IMR-90 (cell line): ENCODE measurements around the gene ZNF598. TPM values are rescaled to one million over a fixed set of nuclear protein-coding genes. Genes with fewer than 3 reads are reported as not detected.
A peak's percentile ranks its signal among the peaks of the same experiment; 100 is the strongest.

ENCODE experiments used
- ATAC-seq: fragments of 200-7000 bp; cut with Tn5 transposase; 2 replicates; pipeline ENCODE4 v1.9.1; 2020; ENCODE audit warnings: low read depth, mild to moderate bottlenecking, moderate library complexity
- BruUV-seq: library from RNA; stranded (reverse); fragments of 400-500 nt; replicated peaks from 2 replicates; lab custom pipeline; 2021; lab: Mats Ljungman, UMichigan
- CTCF ChIA-PET: fragments of 300-600 bp; formaldehyde crosslinking; extraction: SDS; loops from one replicate; lab custom pipeline; 2021; ENCODE audit warnings: antibody characterized with exemption; lab: Yijun Ruan, JAX
- POLR2A ChIA-PET: fragments of 300-600 bp; sonication (Branson Sonifier 250); formaldehyde crosslinking; loops from one replicate; lab custom pipeline; 2022; ENCODE audit warnings: antibody characterized with exemption; ENCODE audit not compliant: unreplicated experiment; lab: Charles Lee
- DNase-seq: peaks from one replicate; pipeline ENCODE4 v3.0.0; 2013
- H2AFZ ChIP-seq: replicated peaks from 2 replicates; pipeline ENCODE3; 2013; ENCODE audit warnings: low read length, mild to moderate bottlenecking; ENCODE audit not compliant: poor library complexity
- H2AK5ac ChIP-seq: 2 replicates; pipeline ENCODE4 v1.6.1; 2013; ENCODE audit warnings: low read depth, low read length, inconsistent platforms
- H2AK9ac ChIP-seq: replicated peaks from 2 replicates; pipeline ENCODE3; 2013; ENCODE audit warnings: mild to moderate bottlenecking, low read depth, low read length, moderate library complexity; ENCODE audit not compliant: poor library complexity
- H2BK120ac ChIP-seq: 2 replicates; pipeline ENCODE4 v1.6.1; 2013; ENCODE audit warnings: low read depth, low read length, inconsistent platforms
- H2BK15ac ChIP-seq: 3 replicates; pipeline ENCODE4 v1.6.1; 2013; ENCODE audit warnings: low read depth, low read length, inconsistent platforms
- H2BK20ac ChIP-seq: 2 replicates; pipeline ENCODE4 v1.6.1; 2013; ENCODE audit warnings: low read depth, mild to moderate bottlenecking, inconsistent platforms, low read length, moderate library complexity
- H2BK5ac ChIP-seq: 2 replicates; pipeline ENCODE4 v1.6.1; 2013; ENCODE audit warnings: mild to moderate bottlenecking, low read depth, low read length, inconsistent platforms; ENCODE audit not compliant: poor library complexity, severe bottlenecking
- H3K14ac ChIP-seq: replicated peaks from 2 replicates; pipeline ENCODE4 v1.6.1; 2013; ENCODE audit warnings: low read depth, low read length, inconsistent platforms
- H3K18ac ChIP-seq: 2 replicates; pipeline ENCODE4 v1.6.1; 2013; ENCODE audit warnings: low read depth, low read length, control low read depth
- H3K23ac ChIP-seq: 2 replicates; pipeline ENCODE4 v1.6.1; 2013; ENCODE audit warnings: low read depth, low read length, inconsistent platforms
- H3K27ac ChIP-seq: 2 replicates; pipeline ENCODE4 v1.5.1; 2013; ENCODE audit warnings: mild to moderate bottlenecking, control low read depth, low read length; ENCODE audit not compliant: insufficient read depth
- H3K27me3 ChIP-seq: 2 replicates; pipeline ENCODE4 v1.6.1; 2013; ENCODE audit warnings: low read length; ENCODE audit not compliant: control insufficient read depth, insufficient read depth
- H3K36me3 ChIP-seq: 2 replicates; pipeline ENCODE4 v1.6.1; 2013; ENCODE audit warnings: low read length, mixed read lengths; ENCODE audit not compliant: control insufficient read depth, insufficient read depth
- H3K4ac ChIP-seq: 2 replicates; pipeline ENCODE4 v1.6.1; 2013; ENCODE audit warnings: low read depth, low read length, inconsistent platforms
- H3K4me1 ChIP-seq: 2 replicates; pipeline ENCODE4 v1.6.1; 2013; ENCODE audit warnings: low read length, mixed read lengths; ENCODE audit not compliant: control insufficient read depth, insufficient read depth
- H3K4me2 ChIP-seq: 2 replicates; pipeline ENCODE4 v1.6.1; 2013; ENCODE audit warnings: low read depth, mild to moderate bottlenecking, control low read depth, low read length, moderate library complexity
- H3K4me3 ChIP-seq: 2 replicates; pipeline ENCODE4 v1.5.1; 2013; ENCODE audit warnings: low read depth, mild to moderate bottlenecking, control low read depth, low read length, moderate library complexity; ENCODE audit not compliant: insufficient read depth
- H3K56ac ChIP-seq: 2 replicates; pipeline ENCODE4 v1.6.1; 2013; ENCODE audit warnings: low read length, inconsistent platforms; ENCODE audit not compliant: insufficient read depth; ENCODE audit errors: extremely low read depth
- H3K79me1 ChIP-seq, 2 experiments: 2 replicates each; pipeline ENCODE4 v1.6.1; 2013; ENCODE audit warnings: low read length in 2 of 2, inconsistent platforms in 1 of 2, low read depth in 1 of 2
- H3K9ac ChIP-seq: 2 replicates; pipeline ENCODE4 v1.6.1; 2013; ENCODE audit warnings: low read depth, low read length, control low read depth
- H3K9me1 ChIP-seq: 2 replicates; pipeline ENCODE4 v1.6.1; 2013; ENCODE audit warnings: low read length, inconsistent platforms; ENCODE audit not compliant: insufficient read depth
- H3K9me3 ChIP-seq: 2 replicates; pipeline ENCODE4 v1.6.1; 2013; ENCODE audit warnings: low read length; ENCODE audit not compliant: control insufficient read depth, insufficient read depth
- H4K20me1 ChIP-seq: 2 replicates; pipeline ENCODE4 v1.6.1; 2013; ENCODE audit warnings: low read length, inconsistent platforms; ENCODE audit not compliant: insufficient read depth
- H4K5ac ChIP-seq: 2 replicates; pipeline ENCODE4 v1.6.1; 2013; ENCODE audit warnings: mild to moderate bottlenecking, low read depth, low read length, control low read depth
- H4K8ac ChIP-seq, 2 experiments: 2 replicates each; pipeline ENCODE4 v1.6.1; 2013; ENCODE audit warnings: low read depth in 2 of 2, low read length in 2 of 2, control low read depth in 1 of 2, inconsistent platforms in 1 of 2
- H4K91ac ChIP-seq: 2 replicates; pipeline ENCODE4 v1.6.1; 2013; ENCODE audit warnings: low read depth, low read length, inconsistent platforms; ENCODE audit not compliant: insufficient read depth
- BHLHE40 ChIP-seq: fragments of 150-350 bp; IDR thresholded peaks from 2 replicates; pipeline ENCODE4 v1.6.1; 2016; ENCODE audit warnings: mild to moderate bottlenecking, low read depth, low read length
- CEBPB ChIP-seq: IDR thresholded peaks from 2 replicates; pipeline ENCODE4 v1.6.1; 2012; ENCODE audit warnings: low read depth, low read length, improper control_type of control experiment
- FOS ChIP-seq: fragments of 150-350 bp; IDR thresholded peaks from 2 replicates; pipeline ENCODE4 v1.6.1; 2016; ENCODE audit warnings: low read depth, low read length
- MAFK ChIP-seq: IDR thresholded peaks from 2 replicates; pipeline ENCODE4 v1.6.1; 2012; ENCODE audit warnings: low read depth, low read length, improper control_type of control experiment
- MAZ ChIP-seq: IDR thresholded peaks from 2 replicates; pipeline ENCODE4 v1.6.1; 2012; ENCODE audit warnings: low read depth, mild to moderate bottlenecking, low read length, improper control_type of control experiment, moderate library complexity, borderline replicate concordance
- POLR2A ChIP-seq: IDR thresholded peaks from 2 replicates; pipeline ENCODE4 v1.6.1; 2012; ENCODE audit warnings: mild to moderate bottlenecking, low read depth, low read length
- RAD21 ChIP-seq: IDR thresholded peaks from 2 replicates; pipeline ENCODE4 v1.6.1; 2012; ENCODE audit warnings: low read length, improper control_type of control experiment
- RFX5 ChIP-seq: IDR thresholded peaks from 2 replicates; pipeline ENCODE4 v1.8.0; 2012; ENCODE audit warnings: low read depth, mild to moderate bottlenecking, low read length, moderate library complexity
- SMC3 ChIP-seq: fragments of 150-350 bp; IDR thresholded peaks from 2 replicates; pipeline ENCODE4 v1.6.1; 2016; ENCODE audit warnings: low read depth, mild to moderate bottlenecking, antibody characterized with exemption, low read length, moderate library complexity
- WGBS, 2 experiments: methylation state at CpG; one replicate each; pipeline versions ENCODE4 v1.1.5 to v1.1.7; 2013; ENCODE audit warnings: missing lambda C conversion rate in 2 of 2; ENCODE audit not compliant: insufficient read length in 1 of 2; ENCODE audit errors: extremely low coverage in 2 of 2; 5-methylcytosine and 5-hydroxymethylcytosine counted together
- dilution Hi-C: fragments of 300-500 bp; cut with HindIII; formaldehyde crosslinking; loops from one replicate; pipeline ENCODE4 v1.14.3; 2018; ENCODE audit warnings: low sequenced_read_pairs; ENCODE audit not compliant: unreplicated experiment
- in situ Hi-C: fragments of 300-500 bp; cut with MboI; formaldehyde crosslinking; loops from 3 replicates; pipeline ENCODE4 v1.14.3; 2019; ENCODE audit warnings: low sequenced_read_pairs, inconsistent platforms, mixed read lengths
- intact Hi-C: fragments of 100-400 bp; cut with micrococcal nuclease; formaldehyde crosslinking; loops from 2 replicates; pipeline ENCODE4 v1.10.0; 2022
- polyA plus RNA-seq, 3 experiments: library from polyadenylated mRNA; depleted of rRNA; stranded (reverse); fragments of >200 nt; gene quantifications; 2 replicates each; pipeline ENCODE4 v1.2.3, GENCODE V29; 2012; ENCODE audit warnings: low replicate concordance in 1 of 3
- total RNA-seq: library from RNA; depleted of rRNA; stranded (reverse); fragments of >200 nt; gene quantifications from 2 replicates; pipeline ENCODE4 v1.2.3, GENCODE V29; 2012
- TF ChIP-seq, protein P1 (sequence below): fragments of 150-350 bp; IDR thresholded peaks from 2 replicates; pipeline ENCODE4 v1.6.1; 2016; ENCODE audit warnings: low read depth, mild to moderate bottlenecking, low read length, moderate library complexity, borderline replicate concordance
- TF ChIP-seq, protein P2 (sequence below): fragments of 150-350 bp; IDR thresholded peaks from 2 replicates; pipeline ENCODE4 v1.6.1; 2017; ENCODE audit warnings: mild to moderate bottlenecking, antibody characterized with exemption, low read length, low read depth
- TF ChIP-seq, protein P3 (sequence below): conservative IDR thresholded peaks from 2 replicates; pipeline ENCODE4 v1.5.1; 2012; ENCODE audit warnings: mild to moderate bottlenecking, low read depth, low read length, improper control_type of control experiment

ZNF598 gene
- total and polyA plus RNA-seq, 2 of the 4 experiments (the other 2 are of a cell fraction), result 3.4 to 36.4 TPM

DNA sequence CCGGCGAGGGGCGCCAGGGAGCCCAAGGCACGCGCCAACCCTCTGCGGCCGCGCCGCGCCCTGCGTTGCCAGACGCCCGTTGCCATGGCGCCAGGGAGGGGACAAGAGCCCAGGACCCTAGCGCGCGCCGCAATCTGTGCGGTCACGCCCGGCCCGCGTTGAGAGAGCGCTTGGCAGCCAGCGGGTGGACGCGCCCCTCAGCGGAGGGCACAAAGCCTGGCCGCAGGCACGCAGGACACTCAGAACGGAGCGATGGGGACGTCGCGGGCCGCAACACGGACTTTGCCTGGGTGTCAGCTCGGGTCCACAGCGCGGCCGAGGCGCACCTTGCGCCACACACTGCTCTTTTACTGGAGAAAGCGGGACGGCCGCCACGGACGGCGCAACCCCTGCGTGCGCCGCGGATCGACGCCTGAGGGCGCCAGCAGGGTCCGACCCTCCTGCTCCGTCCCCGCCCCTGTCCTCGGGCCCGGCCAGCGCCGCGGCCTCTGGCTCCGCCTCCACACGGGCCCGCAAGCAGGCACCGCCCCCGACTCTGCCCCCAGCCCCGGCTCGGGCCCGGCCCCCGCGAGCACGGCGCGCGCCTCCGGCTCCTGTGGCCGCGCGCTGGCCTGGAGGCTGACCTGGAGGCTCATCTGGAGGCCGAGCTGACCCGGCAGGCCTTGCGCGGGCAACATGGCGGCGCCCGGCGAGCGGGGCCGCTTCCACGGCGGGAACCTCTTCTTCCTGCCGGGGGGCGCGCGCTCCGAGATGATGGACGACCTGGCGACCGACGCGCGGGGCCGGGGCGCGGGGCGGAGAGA is 25.9 kb downstream of the ZNF598 start, which contains the start of gene GFER:
GFER (plus strand) TSS at position 650 of the 803 bp plus-strand sequence; CDS start at position 676, 26 bp downstream.
- Histone ChIP-seq H4K91ac (peak within 1 kb of the TSS; percentile 39), H3K9me3 (no peaks in the 10 kb centered on the region), H2BK20ac (no peak within 1 kb of the TSS), H3K27me3 (peaks cover 31% of the 10 kb centered on the region; the same call in 1 of the 2 replicates), H2AK9ac (peak within 1 kb of the TSS; percentile 95), H3K36me3 (peaks cover 19% of the 10 kb centered on the region), H3K9ac (peak within 1 kb of the TSS; percentile 71), H2AFZ (peak within 1 kb of the TSS; percentile 94), H3K4me1 (peaks cover 8% of the 10 kb centered on the region), H3K23ac (peak within 1 kb of the TSS; percentile 89), H3K4me2 (peak within 1 kb of the TSS; percentile 92), H3K18ac (no peak within 1 kb of the TSS), H3K4ac (peak within 1 kb of the TSS; percentile 30), H2AK5ac (peak within 1 kb of the TSS; percentile 34), H2BK5ac (peak within 1 kb of the TSS; percentile 14), H2BK15ac (no peak within 1 kb of the TSS), H2BK120ac (no peak within 1 kb of the TSS), H3K56ac (peak within 1 kb of the TSS; percentile 65), H3K4me3 (peak within 1 kb of the TSS; percentile 76), H4K5ac (peak within 1 kb of the TSS; percentile 22; the same call in 1 of the 2 replicates), H3K27ac (peak within 1 kb of the TSS; percentile 30), H4K20me1 (no peaks in the 10 kb centered on the region; the same call in none of the 2 replicates), H3K79me1 (peaks cover 21 to 29% of the 10 kb centered on the region in 2 experiments), H4K8ac (peak within 1 kb of the TSS; percentile 29 to 54; a peak in 3 of 4 replicates), H3K9me1 (peaks cover 9% of the 10 kb centered on the region), H3K14ac (peak within 1 kb of the TSS; percentile 85)
- peak; percentile 75 for TF ChIP-seq POLR2A
- peak; percentile 42; the same call in 1 of the 2 replicates for TF ChIP-seq CEBPB
- no peak for TF ChIP-seq FOS
- TF ChIP-seq, protein P1, sequence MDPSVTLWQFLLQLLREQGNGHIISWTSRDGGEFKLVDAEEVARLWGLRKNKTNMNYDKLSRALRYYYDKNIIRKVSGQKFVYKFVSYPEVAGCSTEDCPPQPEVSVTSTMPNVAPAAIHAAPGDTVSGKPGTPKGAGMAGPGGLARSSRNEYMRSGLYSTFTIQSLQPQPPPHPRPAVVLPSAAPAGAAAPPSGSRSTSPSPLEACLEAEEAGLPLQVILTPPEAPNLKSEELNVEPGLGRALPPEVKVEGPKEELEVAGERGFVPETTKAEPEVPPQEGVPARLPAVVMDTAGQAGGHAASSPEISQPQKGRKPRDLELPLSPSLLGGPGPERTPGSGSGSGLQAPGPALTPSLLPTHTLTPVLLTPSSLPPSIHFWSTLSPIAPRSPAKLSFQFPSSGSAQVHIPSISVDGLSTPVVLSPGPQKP, result no peak
- TF ChIP-seq MAFK, result no peak
- peak; percentile 93; the same call in 1 of the 2 replicates for TF ChIP-seq MAZ
- TF ChIP-seq BHLHE40, result peak; percentile 61
- TF ChIP-seq, protein P2, sequence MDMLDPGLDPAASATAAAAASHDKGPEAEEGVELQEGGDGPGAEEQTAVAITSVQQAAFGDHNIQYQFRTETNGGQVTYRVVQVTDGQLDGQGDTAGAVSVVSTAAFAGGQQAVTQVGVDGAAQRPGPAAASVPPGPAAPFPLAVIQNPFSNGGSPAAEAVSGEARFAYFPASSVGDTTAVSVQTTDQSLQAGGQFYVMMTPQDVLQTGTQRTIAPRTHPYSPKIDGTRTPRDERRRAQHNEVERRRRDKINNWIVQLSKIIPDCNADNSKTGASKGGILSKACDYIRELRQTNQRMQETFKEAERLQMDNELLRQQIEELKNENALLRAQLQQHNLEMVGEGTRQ, result no peak
- no peak for TF ChIP-seq RFX5
- peak; percentile 7; the same call in 1 of the 2 replicates for TF ChIP-seq RAD21
- TF ChIP-seq SMC3, result peak; percentile 26; the same call in 1 of the 2 replicates
- TF ChIP-seq, protein P3, sequence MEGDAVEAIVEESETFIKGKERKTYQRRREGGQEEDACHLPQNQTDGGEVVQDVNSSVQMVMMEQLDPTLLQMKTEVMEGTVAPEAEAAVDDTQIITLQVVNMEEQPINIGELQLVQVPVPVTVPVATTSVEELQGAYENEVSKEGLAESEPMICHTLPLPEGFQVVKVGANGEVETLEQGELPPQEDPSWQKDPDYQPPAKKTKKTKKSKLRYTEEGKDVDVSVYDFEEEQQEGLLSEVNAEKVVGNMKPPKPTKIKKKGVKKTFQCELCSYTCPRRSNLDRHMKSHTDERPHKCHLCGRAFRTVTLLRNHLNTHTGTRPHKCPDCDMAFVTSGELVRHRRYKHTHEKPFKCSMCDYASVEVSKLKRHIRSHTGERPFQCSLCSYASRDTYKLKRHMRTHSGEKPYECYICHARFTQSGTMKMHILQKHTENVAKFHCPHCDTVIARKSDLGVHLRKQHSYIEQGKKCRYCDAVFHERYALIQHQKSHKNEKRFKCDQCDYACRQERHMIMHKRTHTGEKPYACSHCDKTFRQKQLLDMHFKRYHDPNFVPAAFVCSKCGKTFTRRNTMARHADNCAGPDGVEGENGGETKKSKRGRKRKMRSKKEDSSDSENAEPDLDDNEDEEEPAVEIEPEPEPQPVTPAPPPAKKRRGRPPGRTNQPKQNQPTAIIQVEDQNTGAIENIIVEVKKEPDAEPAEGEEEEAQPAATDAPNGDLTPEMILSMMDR, result peak; percentile 54
- DNase-seq, result peak; percentile 93
- WGBS, 2 experiments, result 1% methylated on average over 69 of the region's 109 CpGs; no CpG with 5 or more reads in 1 of the 2 experiments
- intact Hi-C loops, result no loop called here
- CTCF ChIA-PET, result interaction anchor here (0.8 kb wide), 1 partner anchor 20 kb away, joined by 3 read pairs; no protein-coding TSS in a partner anchor
- dilution Hi-C loops, result no loop called here
- POLR2A ChIA-PET, result no interaction called here
- in situ Hi-C loops, result no loop called here
- peak; percentile 97 for ATAC-seq
- BruUV-seq, result no TSS peak
